ENCODE measurements around the gene CYP2E1. TPM values are rescaled to one million over a fixed set of nuclear protein-coding genes. Genes with fewer than 3 reads are reported as not detected.
"Not testable (repeated sequence)": the region's sequence is repeated elsewhere in the genome, so short reads cannot be mapped to it uniquely, and the experiment has no call there.

CYP2E1 gene
- total RNA-seq, 1 donor from 2014 or later = 0.56 TPM

- intact Hi-C loops (cut with micrococcal nuclease) = not testable (repeated sequence)
Measured at GRCh38 chr10:133569801-133570200, 42.6 kb downstream of the CYP2E1 start.

GRCh38 chr10:133572055-133572454 lies 44.9 kb downstream of the CYP2E1 start:
- intact Hi-C loops (cut with micrococcal nuclease) = not testable (repeated sequence)

DNA sequence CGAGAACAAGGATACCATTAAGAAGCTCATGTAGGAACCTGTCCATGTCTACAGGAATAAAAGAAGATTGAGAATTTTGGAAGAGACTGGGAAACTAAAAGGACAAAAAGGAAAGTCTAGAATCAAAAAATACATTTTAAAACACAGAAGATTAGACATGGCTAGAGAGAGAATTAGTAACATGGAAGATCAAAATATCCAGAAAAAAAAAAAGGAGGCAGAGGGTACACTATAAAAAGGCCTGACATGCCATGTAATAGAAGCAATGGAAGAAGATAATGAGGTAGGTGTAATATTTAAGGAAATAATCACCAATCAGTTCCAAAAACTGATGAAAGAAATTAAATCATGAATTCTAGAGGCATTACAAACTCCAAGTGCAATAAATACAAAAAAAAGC lies 46.3 kb downstream of the CYP2E1 start:
- intact Hi-C loops (cut with micrococcal nuclease) = not testable (repeated sequence)

DNA sequence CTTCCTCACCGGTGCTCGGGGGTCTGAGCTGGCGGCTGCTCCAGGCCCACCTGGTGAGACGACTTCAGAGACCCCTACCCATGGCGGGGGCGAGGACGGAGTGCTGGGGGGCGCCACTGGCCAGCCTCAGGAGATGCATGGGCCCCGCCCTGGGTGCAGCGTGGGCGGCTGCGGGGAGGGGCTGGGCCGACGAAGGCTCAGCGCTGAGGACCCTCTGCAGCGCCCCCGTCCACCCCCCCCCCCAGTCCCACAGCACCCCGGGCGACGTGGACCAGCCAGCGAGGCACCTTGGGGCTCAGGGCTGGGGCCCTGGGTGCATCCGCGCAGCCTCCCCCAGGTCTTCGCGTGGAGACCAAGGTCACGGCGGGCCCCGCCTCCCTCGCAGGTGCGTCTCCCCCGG lies 49.9 kb downstream of the CYP2E1 start:
- intact Hi-C loops (cut with micrococcal nuclease) = not testable (repeated sequence)

Other genes with a start within 250 kb of the CYP2E1 start
- 59.2 and 61.6 TPM in 2 replicates for gene TUBGCP2, start 218.5 kb upstream of the CYP2E1 start, total RNA-seq
- gene ZNF511, start 218.4 kb upstream of the CYP2E1 start, total RNA-seq = 53.4 and 55.6 TPM in 2 replicates
- 0.44 TPM in 1 of 2 replicates, not detected in the other for gene CALY, start 190.5 kb upstream of the CYP2E1 start, total RNA-seq
- gene PRAP1, start 180.0 kb upstream of the CYP2E1 start, total RNA-seq = not detected in 2 replicates
- gene FUOM, start 169.3 kb upstream of the CYP2E1 start, total RNA-seq = 14.2 and 17.0 TPM in 2 replicates
- 37.6 and 40.4 TPM in 2 replicates for gene ECHS1, start 154.0 kb upstream of the CYP2E1 start, total RNA-seq
- 4.5 and 6.2 TPM in 2 replicates for gene PAOX, start 148.1 kb upstream of the CYP2E1 start, total RNA-seq
- gene MTG1, start 133.2 kb upstream of the CYP2E1 start, total RNA-seq = 51.7 and 56.0 TPM in 2 replicates
- not detected in 2 replicates for gene SPRN, start 102.7 kb upstream of the CYP2E1 start, total RNA-seq
- 1.6 TPM in 2 replicates for gene SCART1, start 73.4 kb upstream of the CYP2E1 start, total RNA-seq
- 0.25 and 0.32 TPM in 2 replicates for gene SYCE1, start 38.2 kb downstream of the CYP2E1 start, total RNA-seq
- gene FRG2B, start 99.4 kb downstream of the CYP2E1 start, total RNA-seq = not detected in 2 replicates